Vagina (tissue), 2 donors: ENCODE measurements around the gene TMEM59.

Experiments used
- POLR2AphosphoS5 ChIP-seq, 2 donors: sonication (generic); formaldehyde crosslinking; IDR thresholded peaks; one replicate each; pipeline ENCODE4 v1.9.0; 2017; ENCODE audit warnings: antibody characterized with exemption in 2 of 2, mild to moderate bottlenecking in 2 of 2, low read depth in 1 of 2; ENCODE audit not compliant: insufficient read depth in 1 of 2
- TF ChIP-seq, protein P1 (sequence below), 3 experiments: fragments of 450-650 bp in 2 of 3; fragments of 200-600 bp in 1 of 3; sonication (generic) in 1 of 3; IDR thresholded peaks; one replicate each; pipeline ENCODE4 v1.5.1; 2017 to 2019; ENCODE audit warnings: antibody characterized with exemption in 3 of 3, mild to moderate bottlenecking in 2 of 3, moderate library complexity in 2 of 3

DNA sequence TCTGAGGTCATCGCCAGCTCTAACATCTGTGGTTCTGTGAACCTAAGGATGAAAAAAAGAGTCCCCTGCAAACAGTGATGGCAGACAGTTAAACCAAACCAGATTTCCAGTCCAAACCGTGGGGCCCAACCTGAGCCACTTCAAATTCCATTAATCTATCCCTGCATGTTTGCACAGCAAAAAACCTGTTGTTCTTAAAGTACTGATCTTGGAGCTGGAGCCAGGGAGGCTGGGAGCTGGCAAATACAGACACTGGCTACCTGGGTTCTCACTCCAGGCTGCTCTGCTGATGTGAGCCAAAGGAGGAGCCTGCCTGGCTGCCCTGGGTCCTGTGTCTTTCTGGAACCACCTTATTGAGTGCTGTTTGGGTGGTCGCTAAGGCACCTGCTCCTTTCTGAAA lies 51.4 kb downstream of the TMEM59 start:
- TF ChIP-seq, protein P1, sequence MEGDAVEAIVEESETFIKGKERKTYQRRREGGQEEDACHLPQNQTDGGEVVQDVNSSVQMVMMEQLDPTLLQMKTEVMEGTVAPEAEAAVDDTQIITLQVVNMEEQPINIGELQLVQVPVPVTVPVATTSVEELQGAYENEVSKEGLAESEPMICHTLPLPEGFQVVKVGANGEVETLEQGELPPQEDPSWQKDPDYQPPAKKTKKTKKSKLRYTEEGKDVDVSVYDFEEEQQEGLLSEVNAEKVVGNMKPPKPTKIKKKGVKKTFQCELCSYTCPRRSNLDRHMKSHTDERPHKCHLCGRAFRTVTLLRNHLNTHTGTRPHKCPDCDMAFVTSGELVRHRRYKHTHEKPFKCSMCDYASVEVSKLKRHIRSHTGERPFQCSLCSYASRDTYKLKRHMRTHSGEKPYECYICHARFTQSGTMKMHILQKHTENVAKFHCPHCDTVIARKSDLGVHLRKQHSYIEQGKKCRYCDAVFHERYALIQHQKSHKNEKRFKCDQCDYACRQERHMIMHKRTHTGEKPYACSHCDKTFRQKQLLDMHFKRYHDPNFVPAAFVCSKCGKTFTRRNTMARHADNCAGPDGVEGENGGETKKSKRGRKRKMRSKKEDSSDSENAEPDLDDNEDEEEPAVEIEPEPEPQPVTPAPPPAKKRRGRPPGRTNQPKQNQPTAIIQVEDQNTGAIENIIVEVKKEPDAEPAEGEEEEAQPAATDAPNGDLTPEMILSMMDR (IDR thresholded peaks at IDR 0.05): no peak
- no peak for TF ChIP-seq POLR2AphosphoS5 (IDR thresholded peaks at IDR 0.05; ENCODE audit: insufficient read depth in 1 of 2, low read depth in 1 of 2)
